ACC112 (cell line): ENCODE data around the gene CFAP299.

Experiments used
- H2AFZ ChIP-seq: fragments of 200-600 bp; sonication (generic); one replicate; pipeline ENCODE4 v1.6.0; 2017; ENCODE audit warnings: antibody characterized with exemption, low read length; ENCODE audit not compliant: unreplicated experiment
- H3K27ac ChIP-seq: fragments of 200-600 bp; sonication (generic); 2 replicates; pipeline ENCODE4 v1.5.1; 2014; ENCODE audit warnings: low read depth, mild to moderate bottlenecking, antibody characterized with exemption, low read length, moderate library complexity
- H3K27me3 ChIP-seq: fragments of 200-600 bp; sonication (generic); 2 replicates; pipeline ENCODE4 v1.6.1; 2014; ENCODE audit warnings: mild to moderate bottlenecking, antibody characterized with exemption, low read length, moderate library complexity, mixed read lengths; ENCODE audit not compliant: insufficient read depth
- H3K36me3 ChIP-seq: fragments of 200-600 bp; sonication (generic); 2 replicates; pipeline ENCODE4 v1.6.1; 2016; ENCODE audit warnings: mild to moderate bottlenecking, antibody characterized with exemption, low read length, moderate library complexity, mixed read lengths; ENCODE audit not compliant: insufficient read depth
- H3K4me1 ChIP-seq: fragments of 200-600 bp; sonication (generic); one replicate; pipeline ENCODE4 v1.6.1; 2016; ENCODE audit warnings: low read length, mixed read lengths; ENCODE audit not compliant: insufficient read depth, unreplicated experiment, control insufficient read depth
- H3K4me3 ChIP-seq: fragments of 200-600 bp; sonication (generic); 2 replicates; pipeline ENCODE4 v1.5.1; 2014; ENCODE audit warnings: mild to moderate bottlenecking, low read depth, low read length
- H3K79me2 ChIP-seq: fragments of 200-600 bp; sonication (generic); one replicate; pipeline ENCODE4 v1.6.0; 2016; ENCODE audit warnings: low read length; ENCODE audit not compliant: control insufficient read depth, unreplicated experiment, insufficient read depth

Gene CFAP299

GRCh38 chr4:80495865-80496264 lies 160.3 kb downstream of the CFAP299 start:
- Histone ChIP-seq H3K36me3 (no peaks in the 10 kb centered on the region), H3K27ac (no peak overlapping the region), H3K27me3 (no peaks in the 10 kb centered on the region), H3K4me3 (no peak overlapping the region), H2AFZ (no peak overlapping the region), H3K4me1 (peaks cover 3% of the 10 kb centered on the region), H3K79me2 (no peaks in the 10 kb centered on the region)

- H3K4me1 ChIP-seq, result peaks cover 9% of the 10 kb centered on the region
- H3K27ac ChIP-seq, result no peak overlapping the region
- no peak overlapping the region for H3K4me3 ChIP-seq
- H3K36me3 ChIP-seq, result no peaks in the 10 kb centered on the region
- no peak overlapping the region for H2AFZ ChIP-seq
- H3K79me2 ChIP-seq, result no peaks in the 10 kb centered on the region
- no peaks in the 10 kb centered on the region for H3K27me3 ChIP-seq
Observed at GRCh38 chr4:80498725-80499124, 163.2 kb downstream of the CFAP299 start.

- peaks cover 9% of the 10 kb centered on the region for H3K4me1 ChIP-seq
- H3K27ac ChIP-seq, result no peak overlapping the region
- H3K79me2 ChIP-seq, result no peaks in the 10 kb centered on the region
- H3K4me3 ChIP-seq, result no peak overlapping the region
- H2AFZ ChIP-seq, result no peak overlapping the region
- H3K27me3 ChIP-seq, result no peaks in the 10 kb centered on the region
- no peaks in the 10 kb centered on the region for H3K36me3 ChIP-seq
Observed at GRCh38 chr4:80500613-80501012, 165.1 kb downstream of the CFAP299 start.

- Histone ChIP-seq H3K4me3 (no peak overlapping the region), H3K27ac (no peak overlapping the region), H2AFZ (no peak overlapping the region), H3K27me3 (no peaks in the 10 kb centered on the region), H3K4me1 (peaks cover 3% of the 10 kb centered on the region), H3K79me2 (no peaks in the 10 kb centered on the region), H3K36me3 (no peaks in the 10 kb centered on the region)
Observed at GRCh38 chr4:80507077-80507476, 171.5 kb downstream of the CFAP299 start.

- no peak overlapping the region for H3K27ac ChIP-seq
Observed at GRCh38 chr4:80507507-80507906, 172.0 kb downstream of the CFAP299 start.

GRCh38 chr4:80515496-80515895 lies 180.0 kb downstream of the CFAP299 start:
- Histone ChIP-seq H3K36me3 (no peaks in the 10 kb centered on the region), H3K27ac (no peak overlapping the region), H3K4me3 (no peak overlapping the region), H3K27me3 (no peaks in the 10 kb centered on the region), H2AFZ (no peak overlapping the region), H3K79me2 (no peaks in the 10 kb centered on the region), H3K4me1 (no peaks in the 10 kb centered on the region)

More at GRCh38 chr4:80507507-80507906, 172.0 kb downstream of the CFAP299 start:
- Histone ChIP-seq H3K4me1 (no peaks in the 10 kb centered on the region), H2AFZ (no peak overlapping the region), H3K79me2 (no peaks in the 10 kb centered on the region), H3K36me3 (no peaks in the 10 kb centered on the region), H3K4me3 (no peak overlapping the region), H3K27me3 (no peaks in the 10 kb centered on the region)

- Histone ChIP-seq H3K4me3 (no peak overlapping the region), H3K27me3 (no peaks in the 10 kb centered on the region), H3K36me3 (no peaks in the 10 kb centered on the region), H3K79me2 (no peaks in the 10 kb centered on the region), H2AFZ (no peak overlapping the region), H3K4me1 (no peaks in the 10 kb centered on the region), H3K27ac (no peak overlapping the region)
Observed at GRCh38 chr4:80521438-80521837, 185.9 kb downstream of the CFAP299 start.

- Histone ChIP-seq H3K27me3 (no peaks in the 10 kb centered on the region), H3K79me2 (no peaks in the 10 kb centered on the region), H2AFZ (no peak overlapping the region), H3K4me3 (no peak overlapping the region), H3K4me1 (no peaks in the 10 kb centered on the region), H3K36me3 (no peaks in the 10 kb centered on the region), H3K27ac (no peak overlapping the region)
Observed at GRCh38 chr4:80526697-80527096, 191.2 kb downstream of the CFAP299 start.

GRCh38 chr4:80529026-80529425 lies 193.5 kb downstream of the CFAP299 start:
- Histone ChIP-seq H3K4me1 (no peaks in the 10 kb centered on the region), H3K27me3 (no peaks in the 10 kb centered on the region), H3K36me3 (no peaks in the 10 kb centered on the region), H2AFZ (no peak overlapping the region), H3K79me2 (no peaks in the 10 kb centered on the region), H3K4me3 (no peak overlapping the region), H3K27ac (no peak overlapping the region)

- no peak overlapping the region for H3K27ac ChIP-seq
- H3K4me3 ChIP-seq, result no peak overlapping the region
- H3K27me3 ChIP-seq, result no peaks in the 10 kb centered on the region
- no peak overlapping the region for H2AFZ ChIP-seq
- no peaks in the 10 kb centered on the region for H3K4me1 ChIP-seq
- H3K79me2 ChIP-seq, result no peaks in the 10 kb centered on the region
- no peaks in the 10 kb centered on the region for H3K36me3 ChIP-seq
Observed at GRCh38 chr4:80532674-80533333, 197.3 kb downstream of the CFAP299 start.

- Histone ChIP-seq H2AFZ (no peak overlapping the region), H3K4me1 (no peaks in the 10 kb centered on the region), H3K4me3 (no peak overlapping the region), H3K79me2 (no peaks in the 10 kb centered on the region), H3K36me3 (no peaks in the 10 kb centered on the region), H3K27me3 (no peaks in the 10 kb centered on the region), H3K27ac (no peak overlapping the region)
Observed at GRCh38 chr4:80535551-80535950, 200.0 kb downstream of the CFAP299 start.
